ENCODE data around the gene REV3L.

REV3L gene

DNA sequence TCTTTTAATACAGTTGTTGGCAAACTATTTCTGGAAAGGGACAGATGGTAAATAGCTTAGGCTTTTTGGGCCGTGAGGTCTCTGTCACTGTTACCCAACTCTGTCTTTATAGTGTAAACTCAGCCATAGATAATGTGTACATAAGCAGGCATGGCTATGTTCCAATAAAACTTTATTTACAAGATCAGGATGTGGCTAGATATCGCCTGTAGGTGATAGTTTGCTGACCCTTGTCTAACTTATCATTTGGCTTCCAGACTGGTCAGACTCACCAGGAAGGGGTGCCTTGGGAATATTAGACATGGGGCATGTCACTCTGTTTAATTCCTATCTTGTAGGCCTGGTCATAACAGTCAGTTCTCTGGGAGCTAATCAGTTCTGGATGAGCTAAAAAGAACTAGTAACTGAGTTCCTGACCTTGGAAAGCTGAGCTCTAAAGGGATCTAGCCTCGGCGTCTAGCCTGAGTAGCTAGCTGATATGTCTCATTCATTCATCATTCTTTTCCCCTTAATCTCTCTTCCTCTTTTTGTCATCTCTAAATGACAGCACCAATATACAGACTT, 232.1 kb downstream of the REV3L start:
- no peak overlapping the region for H3K27ac ChIP-seq

More for the DNA sequence above, 232.1 kb downstream of the REV3L start:
- TF ChIP-seq ZFX (IDR thresholded peaks at IDR 0.05; ENCODE audit: borderline replicate concordance) = no peak
- TF ChIP-seq, protein P1, sequence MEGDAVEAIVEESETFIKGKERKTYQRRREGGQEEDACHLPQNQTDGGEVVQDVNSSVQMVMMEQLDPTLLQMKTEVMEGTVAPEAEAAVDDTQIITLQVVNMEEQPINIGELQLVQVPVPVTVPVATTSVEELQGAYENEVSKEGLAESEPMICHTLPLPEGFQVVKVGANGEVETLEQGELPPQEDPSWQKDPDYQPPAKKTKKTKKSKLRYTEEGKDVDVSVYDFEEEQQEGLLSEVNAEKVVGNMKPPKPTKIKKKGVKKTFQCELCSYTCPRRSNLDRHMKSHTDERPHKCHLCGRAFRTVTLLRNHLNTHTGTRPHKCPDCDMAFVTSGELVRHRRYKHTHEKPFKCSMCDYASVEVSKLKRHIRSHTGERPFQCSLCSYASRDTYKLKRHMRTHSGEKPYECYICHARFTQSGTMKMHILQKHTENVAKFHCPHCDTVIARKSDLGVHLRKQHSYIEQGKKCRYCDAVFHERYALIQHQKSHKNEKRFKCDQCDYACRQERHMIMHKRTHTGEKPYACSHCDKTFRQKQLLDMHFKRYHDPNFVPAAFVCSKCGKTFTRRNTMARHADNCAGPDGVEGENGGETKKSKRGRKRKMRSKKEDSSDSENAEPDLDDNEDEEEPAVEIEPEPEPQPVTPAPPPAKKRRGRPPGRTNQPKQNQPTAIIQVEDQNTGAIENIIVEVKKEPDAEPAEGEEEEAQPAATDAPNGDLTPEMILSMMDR (IDR thresholded peaks at IDR 0.05) = no peak
